Kidney glomerular epithelial cell (primary cell): ENCODE data around the gene ALK.

Source experiments
- DNase-seq: peaks from one replicate; lab custom pipeline; 2025; lab: John Stamatoyannopoulos, UW

Gene ALK

GRCh38 chr2:29485631-29486030, 435.8 kb downstream of the ALK start:
- no peak for DNase-seq

GRCh38 chr2:29485117-29485516, 436.3 kb downstream of the ALK start:
- DNase-seq: no peak

- DNase-seq: no peak
These were observed 438.5 kb downstream of the ALK start for GRCh38 chr2:29482867-29483266.

- no peak for DNase-seq
These were observed 439.0 kb downstream of the ALK start for GRCh38 chr2:29482348-29482747.

GRCh38 chr2:29481313-29481712, 440.1 kb downstream of the ALK start:
- no peak for DNase-seq

GRCh38 chr2:29480426-29480825, 441.0 kb downstream of the ALK start:
- no peak for DNase-seq

GRCh38 chr2:29479401-29479800, 442.0 kb downstream of the ALK start:
- DNase-seq: no peak

GRCh38 chr2:29478641-29479040, 442.7 kb downstream of the ALK start:
- DNase-seq: no peak

- DNase-seq: no peak
These were observed 444.2 kb downstream of the ALK start for GRCh38 chr2:29477186-29477585.

GRCh38 chr2:29475499-29475898, 445.9 kb downstream of the ALK start:
- DNase-seq: no peak

- DNase-seq: no peak
These were observed 451.4 kb downstream of the ALK start for GRCh38 chr2:29469961-29470360.

GRCh38 chr2:29469516-29469915, 451.9 kb downstream of the ALK start:
- no peak for DNase-seq

- DNase-seq: peak; percentile 48
These were observed 458.0 kb downstream of the ALK start for GRCh38 chr2:29463181-29463900.

- no peak for DNase-seq
These were observed 459.1 kb downstream of the ALK start for GRCh38 chr2:29462293-29462692.

GRCh38 chr2:29460190-29460589, 461.2 kb downstream of the ALK start:
- no peak for DNase-seq

- peak; percentile 25 for DNase-seq
These were observed 461.8 kb downstream of the ALK start for GRCh38 chr2:29459445-29460179.

- DNase-seq: no peak
These were observed 465.0 kb downstream of the ALK start for GRCh38 chr2:29456429-29456828.

GRCh38 chr2:29455200-29455860, 466.1 kb downstream of the ALK start:
- no peak for DNase-seq

GRCh38 chr2:29452036-29452435, 469.4 kb downstream of the ALK start:
- DNase-seq: no peak

- DNase-seq: no peak
These were observed 470.7 kb downstream of the ALK start for GRCh38 chr2:29450596-29451222.

- no peak for DNase-seq
These were observed 471.9 kb downstream of the ALK start for GRCh38 chr2:29449499-29449898.

GRCh38 chr2:29448096-29448688, 473.2 kb downstream of the ALK start:
- no peak for DNase-seq
